DOHH2 (cell line): ENCODE data around the gene HTR1D.

Source experiments
- CTCF ChIP-seq: fragments of 200-600 bp; sonication (generic); IDR thresholded peaks from one replicate; pipeline ENCODE4 v1.5.1; 2014; ENCODE audit warnings: antibody characterized with exemption, mild to moderate bottlenecking, low read depth, low read length; ENCODE audit not compliant: poor library complexity, severe bottlenecking
- EZH2phosphoT487 ChIP-seq: fragments of 200-600 bp; sonication (generic); IDR thresholded peaks from 2 replicates; pipeline ENCODE4 v1.6.1; 2017; ENCODE audit warnings: borderline replicate concordance, mild to moderate bottlenecking, antibody characterized with exemption, low read length, moderate library complexity, mixed read lengths

GRCh38 chr1:23214640-23215039 is 2.7 kb downstream of the HTR1D start:
- TF ChIP-seq CTCF = no peak
- no peak for TF ChIP-seq EZH2phosphoT487
